ENCODE data around the gene NGEF. TPM values are rescaled to one million over a fixed set of nuclear protein-coding genes. Genes with fewer than 3 reads are reported as not detected.

The NGEF gene
- total RNA-seq, 2 experiments from 2014 or later, result 0.48 to 0.58 TPM

- H3K27me3 Mint-ChIP-seq, result peaks cover 4% of the 10 kb centered on the region
- POLR2A ChIA-PET, result no interaction called here
- no peak overlapping the region for H3K4me3 Mint-ChIP-seq
- DNase-seq, result no peak
- CTCF ChIA-PET, result no interaction called here
- no peaks in the 10 kb centered on the region for H3K36me3 Mint-ChIP-seq (ENCODE audit: low read depth)
- no peaks in the 10 kb centered on the region for H3K9me3 Mint-ChIP-seq
- no peak overlapping the region for H3K27ac Mint-ChIP-seq
- no peaks in the 10 kb centered on the region for H3K4me1 Mint-ChIP-seq
Measured at GRCh38 chr2:233010569-233011267, 2.3 kb downstream of the NGEF start.

- Mint-ChIP-seq H3K27me3 (peaks cover 4% of the 10 kb centered on the region), H3K27ac (no peak overlapping the region), H3K4me1 (no peaks in the 10 kb centered on the region), H3K36me3 (ENCODE audit: low read depth) (no peaks in the 10 kb centered on the region), H3K9me3 (no peaks in the 10 kb centered on the region), H3K4me3 (no peak overlapping the region)
- CTCF ChIA-PET, result no interaction called here
- DNase-seq, result no peak
- POLR2A ChIA-PET, result no interaction called here
Measured at GRCh38 chr2:233009661-233010060, 3.4 kb downstream of the NGEF start.

- no peaks in the 10 kb centered on the region for H3K9me3 Mint-ChIP-seq
- ChIA-PET CTCF (no interaction called here), POLR2A (no interaction called here)
- no peak for DNase-seq
- H3K4me3 Mint-ChIP-seq, result no peak overlapping the region
- H3K27ac Mint-ChIP-seq, result no peak overlapping the region
- H3K27me3 Mint-ChIP-seq, result peaks cover 4% of the 10 kb centered on the region
- no peaks in the 10 kb centered on the region for H3K4me1 Mint-ChIP-seq
- no peaks in the 10 kb centered on the region for H3K36me3 Mint-ChIP-seq (ENCODE audit: low read depth)
Measured at GRCh38 chr2:233007739-233008138, 5.3 kb downstream of the NGEF start.

GRCh38 chr2:233007270-233007669 is 5.8 kb downstream of the NGEF start:
- Mint-ChIP-seq H3K27me3 (peaks cover 4% of the 10 kb centered on the region), H3K4me3 (no peak overlapping the region), H3K9me3 (no peaks in the 10 kb centered on the region), H3K36me3 (ENCODE audit: low read depth) (no peaks in the 10 kb centered on the region), H3K27ac (no peak overlapping the region), H3K4me1 (no peaks in the 10 kb centered on the region)
- CTCF ChIA-PET, result no interaction called here
- POLR2A ChIA-PET, result no interaction called here
- DNase-seq, result no peak

- Mint-ChIP-seq H3K9me3 (no peaks in the 10 kb centered on the region), H3K4me1 (no peaks in the 10 kb centered on the region), H3K27ac (no peak overlapping the region), H3K4me3 (no peak overlapping the region), H3K27me3 (peaks cover 4% of the 10 kb centered on the region), H3K36me3 (ENCODE audit: low read depth) (no peaks in the 10 kb centered on the region)
- DNase-seq, result no peak
- ChIA-PET CTCF (no interaction called here), POLR2A (no interaction called here)
Measured at GRCh38 chr2:233006648-233007047, 6.4 kb downstream of the NGEF start.

GRCh38 chr2:233005096-233005495 is 8.0 kb downstream of the NGEF start:
- H3K9me3 Mint-ChIP-seq, result no peaks in the 10 kb centered on the region
- no peak overlapping the region for H3K27ac Mint-ChIP-seq
- no peak for DNase-seq
- H3K4me3 Mint-ChIP-seq, result no peak overlapping the region
- H3K4me1 Mint-ChIP-seq, result no peaks in the 10 kb centered on the region
- peaks cover 4% of the 10 kb centered on the region for H3K27me3 Mint-ChIP-seq
- ChIA-PET POLR2A (no interaction called here), CTCF (no interaction called here)
- H3K36me3 Mint-ChIP-seq (ENCODE audit: low read depth), result no peaks in the 10 kb centered on the region

GRCh38 chr2:233003658-233004555 is 9.1 kb downstream of the NGEF start:
- no peak overlapping the region for H3K27ac Mint-ChIP-seq
- CTCF ChIA-PET, result no interaction called here
- DNase-seq, result no peak
- no peaks in the 10 kb centered on the region for H3K9me3 Mint-ChIP-seq
- no peaks in the 10 kb centered on the region for H3K36me3 Mint-ChIP-seq (ENCODE audit: low read depth)
- POLR2A ChIA-PET, result no interaction called here
- H3K4me3 Mint-ChIP-seq, result no peak overlapping the region
- H3K4me1 Mint-ChIP-seq, result no peaks in the 10 kb centered on the region
- H3K27me3 Mint-ChIP-seq, result peaks cover 4% of the 10 kb centered on the region

- H3K4me1 Mint-ChIP-seq, result no peaks in the 10 kb centered on the region
- H3K36me3 Mint-ChIP-seq (ENCODE audit: low read depth), result no peaks in the 10 kb centered on the region
- ChIA-PET POLR2A (no interaction called here), CTCF (no interaction called here)
- no peak overlapping the region for H3K27ac Mint-ChIP-seq
- H3K9me3 Mint-ChIP-seq, result no peaks in the 10 kb centered on the region
- peaks cover 2% of the 10 kb centered on the region for H3K27me3 Mint-ChIP-seq
- DNase-seq, result no peak
- H3K4me3 Mint-ChIP-seq, result no peak overlapping the region
Measured at GRCh38 chr2:233002829-233003657, 10.0 kb downstream of the NGEF start.

- POLR2A ChIA-PET, result no interaction called here
- no peak for DNase-seq
- H3K9me3 Mint-ChIP-seq, result no peaks in the 10 kb centered on the region
- H3K36me3 Mint-ChIP-seq (ENCODE audit: low read depth), result no peaks in the 10 kb centered on the region
- no peak overlapping the region for H3K27ac Mint-ChIP-seq
- H3K27me3 Mint-ChIP-seq, result no peaks in the 10 kb centered on the region
- CTCF ChIA-PET, result no interaction called here
- no peaks in the 10 kb centered on the region for H3K4me1 Mint-ChIP-seq
- no peak overlapping the region for H3K4me3 Mint-ChIP-seq
Measured at GRCh38 chr2:233000886-233001750, 11.9 kb downstream of the NGEF start.

GRCh38 chr2:232999354-232999753 is 13.7 kb downstream of the NGEF start:
- no peaks in the 10 kb centered on the region for H3K27me3 Mint-ChIP-seq
- no peaks in the 10 kb centered on the region for H3K4me1 Mint-ChIP-seq
- DNase-seq, result no peak
- no peaks in the 10 kb centered on the region for H3K36me3 Mint-ChIP-seq (ENCODE audit: low read depth)
- ChIA-PET CTCF (no interaction called here), POLR2A (no interaction called here)
- H3K27ac Mint-ChIP-seq, result no peak overlapping the region
- no peaks in the 10 kb centered on the region for H3K9me3 Mint-ChIP-seq
- no peak overlapping the region for H3K4me3 Mint-ChIP-seq

GRCh38 chr2:232998666-232998985 is 14.4 kb downstream of the NGEF start:
- H3K36me3 Mint-ChIP-seq (ENCODE audit: low read depth), result no peaks in the 10 kb centered on the region
- no peak overlapping the region for H3K4me3 Mint-ChIP-seq
- POLR2A ChIA-PET, result no interaction called here
- H3K27ac Mint-ChIP-seq, result no peak overlapping the region
- no peaks in the 10 kb centered on the region for H3K9me3 Mint-ChIP-seq
- no peak for DNase-seq
- no peaks in the 10 kb centered on the region for H3K27me3 Mint-ChIP-seq
- H3K4me1 Mint-ChIP-seq, result no peaks in the 10 kb centered on the region
- CTCF ChIA-PET, result no interaction called here

- no peak for DNase-seq
- Mint-ChIP-seq H3K27me3 (no peaks in the 10 kb centered on the region), H3K4me3 (no peak overlapping the region), H3K9me3 (no peaks in the 10 kb centered on the region), H3K36me3 (ENCODE audit: low read depth) (no peaks in the 10 kb centered on the region), H3K27ac (no peak overlapping the region), H3K4me1 (no peaks in the 10 kb centered on the region)
- ChIA-PET POLR2A (no interaction called here), CTCF (no interaction called here)
Measured at GRCh38 chr2:232997749-232998665, 15.0 kb downstream of the NGEF start.

All from activated CD4-positive, alpha-beta memory T cell treated with anti-CD3 and anti-CD28 coated beads, Interleukin-2, amount 10 ng/mL, durations not matched to agents 7 days and 5 days (primary cell).